DMS114 treated with DMSO at 0.1 percent for 48 hours (cell line): ENCODE measurements around the gene CROCC2.

Experiments used
- DNase-seq: peaks from one replicate; lab custom pipeline; 2025; ENCODE audit not compliant: unreplicated experiment; lab: John Stamatoyannopoulos, UW

The CROCC2 gene

GRCh38 chr2:240875228-240876034, 30.7 kb upstream of the CROCC2 start:
- DNase-seq, result no peak

GRCh38 chr2:240876035-240876474, 30.1 kb upstream of the CROCC2 start:
- no peak for DNase-seq

GRCh38 chr2:240876475-240877251, 29.5 kb upstream of the CROCC2 start:
- DNase-seq, result no peak

GRCh38 chr2:240877460-240878340, 28.4 kb upstream of the CROCC2 start:
- DNase-seq, result no peak

- DNase-seq, result no peak
These were observed 27.7 kb upstream of the CROCC2 start for GRCh38 chr2:240878341-240878936.

- DNase-seq, result no peak
These were observed 27.0 kb upstream of the CROCC2 start for GRCh38 chr2:240879105-240879504.

- no peak for DNase-seq
These were observed 24.2 kb upstream of the CROCC2 start for GRCh38 chr2:240881913-240882312.

- no peak for DNase-seq
These were observed 21.9 kb upstream of the CROCC2 start for GRCh38 chr2:240884221-240884620.

- no peak for DNase-seq
These were observed 21.4 kb upstream of the CROCC2 start for GRCh38 chr2:240884745-240885144.

- no peak for DNase-seq
These were observed 20.6 kb upstream of the CROCC2 start for GRCh38 chr2:240885566-240885965.

GRCh38 chr2:240886023-240886565, 20.0 kb upstream of the CROCC2 start:
- no peak for DNase-seq

GRCh38 chr2:240886678-240887609, 19.2 kb upstream of the CROCC2 start:
- DNase-seq, result no peak

GRCh38 chr2:240887631-240888030, 18.5 kb upstream of the CROCC2 start:
- no peak for DNase-seq

GRCh38 chr2:240888130-240888889, 17.8 kb upstream of the CROCC2 start:
- DNase-seq, result no peak

GRCh38 chr2:240888890-240889573, 17.1 kb upstream of the CROCC2 start:
- no peak for DNase-seq

GRCh38 chr2:240889601-240890560, 16.3 kb upstream of the CROCC2 start:
- DNase-seq, result no peak

GRCh38 chr2:240890691-240891090, 15.4 kb upstream of the CROCC2 start:
- DNase-seq, result no peak
